Sigmoid colon (tissue), 3 donors: Measurements from ENCODE around the gene ZNF385C.
"Not testable (repeated sequence)": the region's sequence is repeated elsewhere in the genome, so short reads cannot be mapped to it uniquely, and the experiment has no call there.

Experiments
- CTCF ChIP-seq, 4 experiments: fragments of 450-650 bp in 3 of 4; fragments of 200-600 bp in 1 of 4; IDR thresholded peaks; one replicate each; pipeline ENCODE4 v1.5.1; 2016 to 2019; ENCODE audit warnings: antibody characterized with exemption in 4 of 4, mild to moderate bottlenecking in 3 of 4, moderate library complexity in 2 of 4
- POLR2A ChIP-seq, 2 donors: fragments of 450-650 bp; IDR thresholded peaks; one replicate each; pipeline ENCODE4 v1.6.1; 2016; ENCODE audit warnings: antibody characterized with exemption in 2 of 2, mild to moderate bottlenecking in 2 of 2, moderate library complexity in 2 of 2

DNA sequence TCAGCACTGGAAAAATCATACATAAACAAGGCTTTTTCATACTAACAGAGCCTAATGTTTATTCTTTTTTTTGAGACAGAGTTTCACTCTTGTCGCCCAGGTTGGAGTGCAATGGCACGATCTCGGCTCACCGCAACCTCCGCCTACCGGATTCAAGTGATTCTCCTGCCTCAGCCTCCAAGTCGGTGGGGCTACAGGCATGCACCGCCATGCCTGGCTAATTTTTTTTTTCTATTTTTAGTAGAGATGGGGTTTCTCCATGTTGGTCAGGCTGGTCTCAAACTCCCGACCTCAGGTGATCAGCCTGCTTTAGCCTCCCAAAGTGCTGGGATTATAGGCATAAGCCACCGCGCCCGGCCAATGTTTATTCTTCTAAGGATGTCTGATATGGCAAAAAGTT is 84.5 kb downstream of the ZNF385C start:
- not testable (repeated sequence) for TF ChIP-seq POLR2A, CTCF (IDR thresholded peaks at IDR 0.05)
